ENCODE measurements around the gene RGS19.

The RGS19 gene

GRCh38 chr20:64067005-64067632 is 12.2 kb downstream of the RGS19 start:
- Histone ChIP-seq H3K9me3 (ENCODE audit: control insufficient read depth, low read length) (no peaks in the 10 kb centered on the region), H3K27ac (ENCODE audit: low read depth, low read length, severe bottlenecking) (no peak overlapping the region), H3K4me1 (ENCODE audit: control insufficient read depth, insufficient read depth, low read length, poor library complexity, severe bottlenecking) (peaks cover 11% of the 10 kb centered on the region), H3K36me3 (ENCODE audit: control insufficient read depth, insufficient read depth, low read length) (no peaks in the 10 kb centered on the region), H3K4me3 (ENCODE audit: extremely low read depth, insufficient read depth, low read length, poor library complexity, severe bottlenecking) (no peak overlapping the region)
- WGBS, 2 experiments (ENCODE audit: insufficient coverage in 2 of 2), result 86 to 92% methylated on average over 6 of the region's 6 CpGs

GRCh38 chr20:64065974-64066343 is 13.4 kb downstream of the RGS19 start:
- H3K9me3 ChIP-seq (ENCODE audit: control insufficient read depth, low read length), result no peaks in the 10 kb centered on the region
- H3K4me3 ChIP-seq (ENCODE audit: extremely low read depth, insufficient read depth, low read length, poor library complexity, severe bottlenecking), result no peak overlapping the region
- no peaks in the 10 kb centered on the region for H3K36me3 ChIP-seq (ENCODE audit: control insufficient read depth, insufficient read depth, low read length)
- peaks cover 11% of the 10 kb centered on the region for H3K4me1 ChIP-seq (ENCODE audit: control insufficient read depth, insufficient read depth, low read length, poor library complexity, severe bottlenecking)
- 50 to 63% methylated on average over 5 of the region's 5 CpGs for WGBS, 2 experiments (ENCODE audit: insufficient coverage in 2 of 2)
- H3K27ac ChIP-seq (ENCODE audit: low read depth, low read length, severe bottlenecking), result no peak overlapping the region

GRCh38 chr20:64065062-64065973 is 14.0 kb downstream of the RGS19 start:
- no peaks in the 10 kb centered on the region for H3K9me3 ChIP-seq (ENCODE audit: control insufficient read depth, low read length)
- WGBS, 2 experiments (ENCODE audit: insufficient coverage in 2 of 2), result 86 to 88% methylated on average over 24 to 27 of the region's 27 CpGs
- no peak overlapping the region for H3K27ac ChIP-seq (ENCODE audit: low read depth, low read length, severe bottlenecking)
- H3K36me3 ChIP-seq (ENCODE audit: control insufficient read depth, insufficient read depth, low read length), result no peaks in the 10 kb centered on the region
- H3K4me1 ChIP-seq (ENCODE audit: control insufficient read depth, insufficient read depth, low read length, poor library complexity, severe bottlenecking), result peaks cover 11% of the 10 kb centered on the region
- no peak overlapping the region for H3K4me3 ChIP-seq (ENCODE audit: extremely low read depth, insufficient read depth, low read length, poor library complexity, severe bottlenecking)

- no peak overlapping the region for H3K27ac ChIP-seq (ENCODE audit: low read depth, low read length, severe bottlenecking)
- no peaks in the 10 kb centered on the region for H3K36me3 ChIP-seq (ENCODE audit: control insufficient read depth, insufficient read depth, low read length)
- peaks cover 11% of the 10 kb centered on the region for H3K4me1 ChIP-seq (ENCODE audit: control insufficient read depth, insufficient read depth, low read length, poor library complexity, severe bottlenecking)
- no peaks in the 10 kb centered on the region for H3K9me3 ChIP-seq (ENCODE audit: control insufficient read depth, low read length)
- peak overlapping the region; percentile 85 for H3K4me3 ChIP-seq (ENCODE audit: extremely low read depth, insufficient read depth, low read length, poor library complexity, severe bottlenecking)
- WGBS, 2 experiments (ENCODE audit: insufficient coverage in 2 of 2), result 58 to 63% methylated on average over 8 to 9 of the region's 12 CpGs
Observed at GRCh38 chr20:64064145-64064698, 15.1 kb downstream of the RGS19 start.

- 2 to 4% methylated on average over 44 to 50 of the region's 51 CpGs for WGBS, 2 experiments (ENCODE audit: insufficient coverage in 2 of 2)
- Histone ChIP-seq H3K27ac (ENCODE audit: low read depth, low read length, severe bottlenecking) (no peak overlapping the region), H3K36me3 (ENCODE audit: control insufficient read depth, insufficient read depth, low read length) (no peaks in the 10 kb centered on the region), H3K4me1 (ENCODE audit: control insufficient read depth, insufficient read depth, low read length, poor library complexity, severe bottlenecking) (peaks cover 11% of the 10 kb centered on the region), H3K9me3 (ENCODE audit: control insufficient read depth, low read length) (no peaks in the 10 kb centered on the region), H3K4me3 (ENCODE audit: extremely low read depth, insufficient read depth, low read length, poor library complexity, severe bottlenecking) (peak overlapping the region; percentile 85)
Observed at GRCh38 chr20:64063389-64064144, 15.8 kb downstream of the RGS19 start.

GRCh38 chr20:64062596-64063388 is 16.5 kb downstream of the RGS19 start, which contains the start of gene TCEA2:
TCEA2 (plus strand) TSS chr20:64063198; CDS start chr20:64063313, 115 bp downstream.
- H3K27ac ChIP-seq (ENCODE audit: low read depth, low read length, severe bottlenecking), result peak within 1 kb of the TSS; percentile 57
- no peaks in the 10 kb centered on the region for H3K9me3 ChIP-seq (ENCODE audit: control insufficient read depth, low read length)
- 12 to 17% methylated on average over 74 to 77 of the region's 85 CpGs for WGBS, 2 experiments (ENCODE audit: insufficient coverage in 2 of 2)
- no peaks in the 10 kb centered on the region for H3K36me3 ChIP-seq (ENCODE audit: control insufficient read depth, insufficient read depth, low read length)
- peak within 1 kb of the TSS; percentile 85 for H3K4me3 ChIP-seq (ENCODE audit: extremely low read depth, insufficient read depth, low read length, poor library complexity, severe bottlenecking)
- H3K4me1 ChIP-seq (ENCODE audit: control insufficient read depth, insufficient read depth, low read length, poor library complexity, severe bottlenecking), result peaks cover 11% of the 10 kb centered on the region

GRCh38 chr20:64062276-64062595 is 17.1 kb downstream of the RGS19 start:
- no peaks in the 10 kb centered on the region for H3K9me3 ChIP-seq (ENCODE audit: control insufficient read depth, low read length)
- peak overlapping the region; percentile 85 for H3K4me3 ChIP-seq (ENCODE audit: extremely low read depth, insufficient read depth, low read length, poor library complexity, severe bottlenecking)
- H3K4me1 ChIP-seq (ENCODE audit: control insufficient read depth, insufficient read depth, low read length, poor library complexity, severe bottlenecking), result peaks cover 13% of the 10 kb centered on the region
- 75 to 86% methylated on average over 5 of the region's 5 CpGs for WGBS, 2 experiments (ENCODE audit: insufficient coverage in 2 of 2)
- peak overlapping the region; percentile 57 for H3K27ac ChIP-seq (ENCODE audit: low read depth, low read length, severe bottlenecking)
- no peaks in the 10 kb centered on the region for H3K36me3 ChIP-seq (ENCODE audit: control insufficient read depth, insufficient read depth, low read length)

GRCh38 chr20:64058536-64058935 is 20.8 kb downstream of the RGS19 start:
- no peaks in the 10 kb centered on the region for H3K36me3 ChIP-seq (ENCODE audit: control insufficient read depth, insufficient read depth, low read length)
- peaks cover 29% of the 10 kb centered on the region for H3K4me1 ChIP-seq (ENCODE audit: control insufficient read depth, insufficient read depth, low read length, poor library complexity, severe bottlenecking)
- H3K4me3 ChIP-seq (ENCODE audit: extremely low read depth, insufficient read depth, low read length, poor library complexity, severe bottlenecking), result no peak overlapping the region
- no peak overlapping the region for H3K27ac ChIP-seq (ENCODE audit: low read depth, low read length, severe bottlenecking)
- WGBS, 2 experiments (ENCODE audit: insufficient coverage in 2 of 2), result 87 to 92% methylated on average over 11 to 12 of the region's 12 CpGs
- H3K9me3 ChIP-seq (ENCODE audit: control insufficient read depth, low read length), result no peaks in the 10 kb centered on the region

GRCh38 chr20:64057628-64058498 is 21.5 kb downstream of the RGS19 start:
- Histone ChIP-seq H3K9me3 (ENCODE audit: control insufficient read depth, low read length) (no peaks in the 10 kb centered on the region), H3K27ac (ENCODE audit: low read depth, low read length, severe bottlenecking) (no peak overlapping the region), H3K4me1 (ENCODE audit: control insufficient read depth, insufficient read depth, low read length, poor library complexity, severe bottlenecking) (peaks cover 31% of the 10 kb centered on the region), H3K36me3 (ENCODE audit: control insufficient read depth, insufficient read depth, low read length) (no peaks in the 10 kb centered on the region), H3K4me3 (ENCODE audit: extremely low read depth, insufficient read depth, low read length, poor library complexity, severe bottlenecking) (no peak overlapping the region)
- WGBS, 2 experiments (ENCODE audit: insufficient coverage in 2 of 2), result 41 to 42% methylated on average over 27 to 28 of the region's 33 CpGs

Data from mesodermal cell (in vitro differentiated cells).